Right cardiac atrium (tissue), 5 donors: ENCODE data around the gene MSN. TPM values are rescaled to one million over a fixed set of nuclear protein-coding genes. Genes with fewer than 3 reads are reported as not detected.
"Not testable (repeated sequence)": the region's sequence is repeated elsewhere in the genome, so short reads cannot be mapped to it uniquely, and the experiment has no call there.

ENCODE experiments used
- ATAC-seq, 2 donors: fragments of 200-7000 bp; cut with Tn5 transposase; one replicate each; pipeline versions ENCODE4 v1.8.0 to v1.9.1; 2020; ENCODE audit warnings: moderate library complexity in 2 of 2, mild to moderate bottlenecking in 1 of 2
- DNase-seq, 3 donors: peaks; one replicate each; pipeline ENCODE4 v3.0.0-alpha.2; 2020
- H3K27ac ChIP-seq: one replicate; pipeline ENCODE4 v1.5.1; 2013; ENCODE audit warnings: mild to moderate bottlenecking, low read length, control low read depth, moderate library complexity
- H3K27me3 ChIP-seq: one replicate; pipeline ENCODE4 v1.6.1; 2013; ENCODE audit not compliant: control insufficient read depth, insufficient read depth
- H3K4me1 ChIP-seq: one replicate; pipeline ENCODE4 v1.6.1; 2013; ENCODE audit warnings: low read length; ENCODE audit not compliant: control insufficient read depth, insufficient read depth
- H3K4me3 ChIP-seq: one replicate; pipeline ENCODE4 v1.5.1; 2013; ENCODE audit warnings: low read length, control low read depth
- H3K9me3 ChIP-seq: one replicate; pipeline ENCODE4 v1.6.1; 2013; ENCODE audit warnings: low read length; ENCODE audit not compliant: control insufficient read depth
- WGBS: extraction: QIAGEN DNeasy Blood & Tissue Kit; methylation state at CpG from one replicate; pipeline ENCODE4 v1.1.7; 2013; 5-methylcytosine and 5-hydroxymethylcytosine counted together
- intact Hi-C, 4 donors: fragments of 100-400 bp; cut with DNase I; formaldehyde crosslinking; loops; one replicate each; pipeline versions ENCODE4 v1.11.0 to v1.14.0; 2022 to 2023
- polyA plus RNA-seq: library from polyadenylated mRNA; stranded (reverse); fragments of 200-250 nt; gene quantifications from one replicate; pipeline ENCODE4 v1.2.3, GENCODE V29; 2013
- total RNA-seq, 4 donors: library from RNA; stranded (reverse); fragmentation: NEBNext Ultra II Directional; extraction: Animal tissue kit (Norgen Biotek cat#: 25700); gene quantifications; one replicate each; pipeline ENCODE4 v1.2.1, GENCODE V29; 2021
- donor health status: healthy with polysubstance abuse.
- donor health status: DM: no; HTN: yes; CAD: no.
- donor health status: DM: no; HTN: no; CAD: no.
- donor health status: DM: no; HTN: yes; CAD: no; lungs with severe emphysema.
- donor health status: DM: yes; HTN: yes; CAD: no.

Gene MSN
- total and polyA plus RNA-seq, 5 donors = 78.1 to 201 (median 119) TPM

- Histone ChIP-seq H3K4me3 (no peak overlapping the region), H3K27ac (no peak overlapping the region), H3K9me3 (no peaks in the 10 kb centered on the region), H3K27me3 (no peaks in the 10 kb centered on the region), H3K4me1 (no peaks in the 10 kb centered on the region)
- WGBS = 63% methylated on average over 3 of the region's 3 CpGs
- no peak for ATAC-seq
- intact Hi-C loops = no loop called here
- DNase-seq = no peak
These were observed 84.8 kb downstream of the MSN start for GRCh38 chrX:65752294-65752693.

GRCh38 chrX:65755786-65756185 is 88.3 kb downstream of the MSN start:
- 83% methylated on average over 3 of the region's 3 CpGs for WGBS
- intact Hi-C loops = no loop called here
- ATAC-seq (no peak), DNase-seq (no peak)
- no peak overlapping the region for H3K27ac ChIP-seq
- H3K4me3 ChIP-seq = no peak overlapping the region
- no peaks in the 10 kb centered on the region for H3K27me3 ChIP-seq
- no peaks in the 10 kb centered on the region for H3K9me3 ChIP-seq
- no peaks in the 10 kb centered on the region for H3K4me1 ChIP-seq

- ATAC-seq (no peak), DNase-seq (no peak)
- H3K27ac ChIP-seq = no peak overlapping the region
- H3K4me3 ChIP-seq = no peak overlapping the region
- H3K9me3 ChIP-seq = no peaks in the 10 kb centered on the region
- 98% methylated on average over 3 of the region's 3 CpGs for WGBS
- intact Hi-C loops = no loop called here
- no peaks in the 10 kb centered on the region for H3K27me3 ChIP-seq
- no peaks in the 10 kb centered on the region for H3K4me1 ChIP-seq
These were observed 90.5 kb downstream of the MSN start for GRCh38 chrX:65757943-65758342.

GRCh38 chrX:65758505-65758904 is 91.1 kb downstream of the MSN start:
- Histone ChIP-seq H3K9me3 (no peaks in the 10 kb centered on the region), H3K4me3 (no peak overlapping the region), H3K27me3 (no peaks in the 10 kb centered on the region), H3K4me1 (no peaks in the 10 kb centered on the region), H3K27ac (no peak overlapping the region)
- no peak for DNase-seq
- ATAC-seq = no peak
- intact Hi-C loops = no loop called here
- WGBS = 77% methylated on average over 1 of the region's 1 CpG

GRCh38 chrX:65759525-65759924 is 92.1 kb downstream of the MSN start:
- DNase-seq, ATAC-seq, H3K9me3 ChIP-seq, H3K27me3 ChIP-seq, H3K4me3 ChIP-seq, H3K4me1 ChIP-seq, intact Hi-C loops, H3K27ac ChIP-seq: not testable (repeated sequence)
- WGBS = 78% methylated on average over 1 of the region's 1 CpG

GRCh38 chrX:65769564-65770292 is 102.3 kb downstream of the MSN start:
- ATAC-seq (no peak), DNase-seq (no peak)
- intact Hi-C loops = no loop called here
- 95% methylated on average over 3 of the region's 3 CpGs for WGBS
- H3K27me3 ChIP-seq = no peaks in the 10 kb centered on the region
- no peak overlapping the region for H3K4me3 ChIP-seq
- H3K4me1 ChIP-seq = peaks cover 2% of the 10 kb centered on the region
- H3K27ac ChIP-seq = no peak overlapping the region
- no peaks in the 10 kb centered on the region for H3K9me3 ChIP-seq

- Histone ChIP-seq H3K4me1 (peaks cover 2% of the 10 kb centered on the region), H3K27me3 (no peaks in the 10 kb centered on the region), H3K27ac (no peak overlapping the region), H3K9me3 (no peaks in the 10 kb centered on the region), H3K4me3 (no peak overlapping the region)
- intact Hi-C loops = no loop called here
- no peak for DNase-seq
- ATAC-seq = no peak
- WGBS = 91% methylated on average over 5 of the region's 5 CpGs
These were observed 105.4 kb downstream of the MSN start for GRCh38 chrX:65772842-65773241.

- 88% methylated on average over 2 of the region's 2 CpGs for WGBS
- Histone ChIP-seq H3K4me3 (no peak overlapping the region), H3K27me3 (no peaks in the 10 kb centered on the region), H3K9me3 (no peaks in the 10 kb centered on the region), H3K27ac (no peak overlapping the region), H3K4me1 (no peaks in the 10 kb centered on the region)
- DNase-seq (no peak), ATAC-seq (no peak)
- intact Hi-C loops = no loop called here
These were observed 114.4 kb downstream of the MSN start for GRCh38 chrX:65781845-65782244.

GRCh38 chrX:65783746-65784145 is 116.3 kb downstream of the MSN start:
- Histone ChIP-seq H3K27ac (no peak overlapping the region), H3K27me3 (no peaks in the 10 kb centered on the region), H3K9me3 (no peaks in the 10 kb centered on the region), H3K4me1 (no peaks in the 10 kb centered on the region), H3K4me3 (no peak overlapping the region)
- no peak for DNase-seq
- 78% methylated on average over 1 of the region's 1 CpG for WGBS
- ATAC-seq = no peak
- intact Hi-C loops = no loop called here

Other genes with a start within 250 kb of the MSN start
- gene LAS1L, start 132.9 kb upstream of the MSN start, total RNA-seq = 10 to 100 TPM; 15.4 to 20.4 (median 17.2) TPM
- 13.1 TPM for gene LAS1L, start 132.9 kb upstream of the MSN start, polyA plus RNA-seq